ENCODE measurements around the gene HORMAD1. TPM values are rescaled to one million over a fixed set of nuclear protein-coding genes. Genes with fewer than 3 reads are reported as not detected.

The HORMAD1 gene
- total and polyA plus RNA-seq, 2 of the 13 experiments (the other 11 are each of a cell fraction or from before 2014, with no cell fraction given), result not detected

DNA sequence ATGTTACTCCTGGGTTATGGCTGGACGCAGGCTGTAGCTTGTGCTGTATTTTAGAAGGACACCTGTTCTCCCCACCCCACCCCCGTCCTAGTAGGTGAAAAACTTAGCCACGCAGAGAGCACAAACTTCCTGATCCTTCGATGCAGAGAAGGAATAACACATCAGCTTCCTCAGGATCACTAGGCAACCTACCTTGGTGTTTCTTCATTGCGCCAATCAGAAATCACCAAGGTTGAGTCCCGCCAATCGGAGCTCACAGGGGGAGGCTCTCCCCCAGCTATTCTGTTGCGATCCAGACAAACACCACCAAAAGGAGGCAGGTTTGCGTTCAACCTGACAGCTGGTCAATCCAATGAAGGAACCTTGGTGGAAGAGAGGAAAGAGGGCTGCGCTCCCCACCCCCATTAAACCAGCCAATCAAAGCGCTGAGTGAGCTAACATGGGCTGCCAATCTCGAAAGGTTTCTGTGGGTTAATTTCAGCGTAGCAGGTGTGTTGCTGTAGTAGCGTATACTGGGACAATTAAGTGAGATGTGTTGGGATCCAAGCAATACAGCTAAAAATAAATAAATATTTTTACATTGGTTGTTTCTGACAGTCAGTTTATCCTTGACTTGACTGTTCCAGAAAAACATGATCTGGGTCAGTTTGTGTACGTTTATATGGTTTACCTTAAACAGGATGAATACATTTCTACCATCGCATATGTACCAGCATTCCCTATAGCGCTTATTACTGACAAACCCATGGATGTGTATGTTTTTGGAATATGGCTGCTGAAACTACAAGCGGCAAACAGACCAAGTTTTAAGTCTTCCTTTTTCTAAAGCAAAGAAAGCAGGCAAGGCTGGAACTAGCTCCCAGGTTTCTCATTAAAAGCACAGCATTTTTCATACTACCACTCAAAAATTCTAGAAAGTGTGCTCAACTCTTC, 23.4 kb downstream of the HORMAD1 start, which contains the start of gene GOLPH3L (continued):
- TF ChIP-seq, protein P1, sequence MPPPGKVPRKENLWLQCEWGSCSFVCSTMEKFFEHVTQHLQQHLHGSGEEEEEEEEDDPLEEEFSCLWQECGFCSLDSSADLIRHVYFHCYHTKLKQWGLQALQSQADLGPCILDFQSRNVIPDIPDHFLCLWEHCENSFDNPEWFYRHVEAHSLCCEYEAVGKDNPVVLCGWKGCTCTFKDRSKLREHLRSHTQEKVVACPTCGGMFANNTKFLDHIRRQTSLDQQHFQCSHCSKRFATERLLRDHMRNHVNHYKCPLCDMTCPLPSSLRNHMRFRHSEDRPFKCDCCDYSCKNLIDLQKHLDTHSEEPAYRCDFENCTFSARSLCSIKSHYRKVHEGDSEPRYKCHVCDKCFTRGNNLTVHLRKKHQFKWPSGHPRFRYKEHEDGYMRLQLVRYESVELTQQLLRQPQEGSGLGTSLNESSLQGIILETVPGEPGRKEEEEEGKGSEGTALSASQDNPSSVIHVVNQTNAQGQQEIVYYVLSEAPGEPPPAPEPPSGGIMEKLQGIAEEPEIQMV (CRISPR knock-in tag; IDR thresholded peaks at IDR 0.05; ENCODE audit: low read depth), result no peak
- no peak for TF ChIP-seq CBX1 (IDR thresholded peaks at IDR 0.05; ENCODE audit: low read depth)
- no peak for TF ChIP-seq RELA (CRISPR knock-in tag; IDR thresholded peaks at IDR 0.05)
- TF ChIP-seq, protein P2, sequence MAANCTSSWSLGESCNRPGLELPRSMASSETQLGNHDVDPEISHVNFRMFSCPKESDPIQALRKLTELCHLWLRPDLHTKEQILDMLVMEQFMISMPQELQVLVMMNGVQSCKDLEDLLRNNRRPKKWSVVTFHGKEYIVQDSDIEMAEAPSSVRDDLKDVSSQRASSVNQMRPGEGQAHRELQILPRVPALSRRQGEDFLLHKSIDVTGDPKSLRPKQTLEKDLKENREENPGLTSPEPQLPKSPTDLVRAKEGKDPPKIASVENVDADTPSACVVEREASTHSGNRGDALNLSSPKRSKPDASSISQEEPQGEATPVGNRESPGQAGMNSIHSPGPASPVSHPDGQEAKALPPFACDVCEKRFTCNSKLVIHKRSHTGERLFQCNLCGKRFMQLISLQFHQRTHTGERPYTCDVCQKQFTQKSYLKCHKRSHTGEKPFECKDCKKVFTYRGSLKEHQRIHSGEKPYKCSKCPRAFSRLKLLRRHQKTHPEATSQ (CRISPR knock-in tag; IDR thresholded peaks at IDR 0.05; ENCODE audit: borderline replicate concordance), result no peak
- no peak for TF ChIP-seq SMARCE1 (IDR thresholded peaks at IDR 0.05; ENCODE audit: borderline replicate concordance)
- TF ChIP-seq, protein P3, sequence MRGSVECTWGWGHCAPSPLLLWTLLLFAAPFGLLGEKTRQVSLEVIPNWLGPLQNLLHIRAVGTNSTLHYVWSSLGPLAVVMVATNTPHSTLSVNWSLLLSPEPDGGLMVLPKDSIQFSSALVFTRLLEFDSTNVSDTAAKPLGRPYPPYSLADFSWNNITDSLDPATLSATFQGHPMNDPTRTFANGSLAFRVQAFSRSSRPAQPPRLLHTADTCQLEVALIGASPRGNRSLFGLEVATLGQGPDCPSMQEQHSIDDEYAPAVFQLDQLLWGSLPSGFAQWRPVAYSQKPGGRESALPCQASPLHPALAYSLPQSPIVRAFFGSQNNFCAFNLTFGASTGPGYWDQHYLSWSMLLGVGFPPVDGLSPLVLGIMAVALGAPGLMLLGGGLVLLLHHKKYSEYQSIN (CRISPR knock-in tag; IDR thresholded peaks at IDR 0.05; ENCODE audit: borderline replicate concordance), result no peak
- TF ChIP-seq, protein P4, sequence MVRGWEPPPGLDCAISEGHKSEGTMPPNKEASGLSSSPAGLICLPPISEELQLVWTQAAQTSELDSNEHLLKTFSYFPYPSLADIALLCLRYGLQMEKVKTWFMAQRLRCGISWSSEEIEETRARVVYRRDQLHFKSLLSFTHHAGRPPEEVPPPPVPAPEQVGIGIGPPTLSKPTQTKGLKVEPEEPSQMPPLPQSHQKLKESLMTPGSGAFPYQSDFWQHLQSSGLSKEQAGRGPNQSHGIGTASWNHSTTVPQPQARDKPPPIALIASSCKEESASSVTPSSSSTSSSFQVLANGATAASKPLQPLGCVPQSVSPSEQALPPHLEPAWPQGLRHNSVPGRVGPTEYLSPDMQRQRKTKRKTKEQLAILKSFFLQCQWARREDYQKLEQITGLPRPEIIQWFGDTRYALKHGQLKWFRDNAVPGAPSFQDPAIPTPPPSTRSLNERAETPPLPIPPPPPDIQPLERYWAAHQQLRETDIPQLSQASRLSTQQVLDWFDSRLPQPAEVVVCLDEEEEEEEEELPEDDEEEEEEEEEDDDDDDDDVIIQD (CRISPR knock-in tag; IDR thresholded peaks at IDR 0.05; ENCODE audit: low read depth), result peak; percentile 87; the same call in 1 of the 2 replicates
- TF ChIP-seq, protein P5, sequence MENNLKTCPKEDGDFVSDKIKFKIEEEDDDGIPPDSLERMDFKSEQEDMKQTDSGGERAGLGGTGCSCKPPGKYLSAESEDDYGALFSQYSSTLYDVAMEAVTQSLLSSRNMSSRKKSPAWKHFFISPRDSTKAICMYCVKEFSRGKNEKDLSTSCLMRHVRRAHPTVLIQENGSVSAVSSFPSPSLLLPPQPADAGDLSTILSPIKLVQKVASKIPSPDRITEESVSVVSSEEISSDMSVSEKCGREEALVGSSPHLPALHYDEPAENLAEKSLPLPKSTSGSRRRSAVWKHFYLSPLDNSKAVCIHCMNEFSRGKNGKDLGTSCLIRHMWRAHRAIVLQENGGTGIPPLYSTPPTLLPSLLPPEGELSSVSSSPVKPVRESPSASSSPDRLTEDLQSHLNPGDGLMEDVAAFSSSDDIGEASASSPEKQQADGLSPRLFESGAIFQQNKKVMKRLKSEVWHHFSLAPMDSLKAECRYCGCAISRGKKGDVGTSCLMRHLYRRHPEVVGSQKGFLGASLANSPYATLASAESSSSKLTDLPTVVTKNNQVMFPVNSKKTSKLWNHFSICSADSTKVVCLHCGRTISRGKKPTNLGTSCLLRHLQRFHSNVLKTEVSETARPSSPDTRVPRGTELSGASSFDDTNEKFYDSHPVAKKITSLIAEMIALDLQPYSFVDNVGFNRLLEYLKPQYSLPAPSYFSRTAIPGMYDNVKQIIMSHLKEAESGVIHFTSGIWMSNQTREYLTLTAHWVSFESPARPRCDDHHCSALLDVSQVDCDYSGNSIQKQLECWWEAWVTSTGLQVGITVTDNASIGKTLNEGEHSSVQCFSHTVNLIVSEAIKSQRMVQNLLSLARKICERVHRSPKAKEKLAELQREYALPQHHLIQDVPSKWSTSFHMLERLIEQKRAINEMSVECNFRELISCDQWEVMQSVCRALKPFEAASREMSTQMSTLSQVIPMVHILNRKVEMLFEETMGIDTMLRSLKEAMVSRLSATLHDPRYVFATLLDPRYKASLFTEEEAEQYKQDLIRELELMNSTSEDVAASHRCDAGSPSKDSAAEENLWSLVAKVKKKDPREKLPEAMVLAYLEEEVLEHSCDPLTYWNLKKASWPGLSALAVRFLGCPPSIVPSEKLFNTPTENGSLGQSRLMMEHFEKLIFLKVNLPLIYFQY (CRISPR knock-in tag; IDR thresholded peaks at IDR 0.05; ENCODE audit: borderline replicate concordance), result 0 out of 2 replicates have a peak, but pooled peaks have one; percentile 18
- TF ChIP-seq, protein P6, sequence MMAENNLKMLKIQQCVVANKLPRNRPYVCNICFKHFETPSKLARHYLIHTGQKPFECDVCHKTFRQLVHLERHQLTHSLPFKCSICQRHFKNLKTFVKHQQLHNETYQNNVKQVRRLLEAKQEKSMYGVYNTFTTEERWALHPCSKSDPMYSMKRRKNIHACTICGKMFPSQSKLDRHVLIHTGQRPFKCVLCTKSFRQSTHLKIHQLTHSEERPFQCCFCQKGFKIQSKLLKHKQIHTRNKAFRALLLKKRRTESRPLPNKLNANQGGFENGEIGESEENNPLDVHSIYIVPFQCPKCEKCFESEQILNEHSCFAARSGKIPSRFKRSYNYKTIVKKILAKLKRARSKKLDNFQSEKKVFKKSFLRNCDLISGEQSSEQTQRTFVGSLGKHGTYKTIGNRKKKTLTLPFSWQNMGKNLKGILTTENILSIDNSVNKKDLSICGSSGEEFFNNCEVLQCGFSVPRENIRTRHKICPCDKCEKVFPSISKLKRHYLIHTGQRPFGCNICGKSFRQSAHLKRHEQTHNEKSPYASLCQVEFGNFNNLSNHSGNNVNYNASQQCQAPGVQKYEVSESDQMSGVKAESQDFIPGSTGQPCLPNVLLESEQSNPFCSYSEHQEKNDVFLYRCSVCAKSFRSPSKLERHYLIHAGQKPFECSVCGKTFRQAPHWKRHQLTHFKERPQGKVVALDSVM (CRISPR knock-in tag; IDR thresholded peaks at IDR 0.05), result no peak
- no peak for TF ChIP-seq NFE2L1 (CRISPR knock-in tag; IDR thresholded peaks at IDR 0.05; ENCODE audit: borderline replicate concordance)
- TF ChIP-seq MTF2 (CRISPR knock-in tag; IDR thresholded peaks at IDR 0.05; ENCODE audit: borderline replicate concordance), result no peak
- TF ChIP-seq, protein P7, sequence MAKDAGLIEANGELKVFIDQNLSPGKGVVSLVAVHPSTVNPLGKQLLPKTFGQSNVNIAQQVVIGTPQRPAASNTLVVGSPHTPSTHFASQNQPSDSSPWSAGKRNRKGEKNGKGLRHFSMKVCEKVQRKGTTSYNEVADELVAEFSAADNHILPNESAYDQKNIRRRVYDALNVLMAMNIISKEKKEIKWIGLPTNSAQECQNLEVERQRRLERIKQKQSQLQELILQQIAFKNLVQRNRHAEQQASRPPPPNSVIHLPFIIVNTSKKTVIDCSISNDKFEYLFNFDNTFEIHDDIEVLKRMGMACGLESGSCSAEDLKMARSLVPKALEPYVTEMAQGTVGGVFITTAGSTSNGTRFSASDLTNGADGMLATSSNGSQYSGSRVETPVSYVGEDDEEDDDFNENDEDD (CRISPR knock-in tag; IDR thresholded peaks at IDR 0.05; ENCODE audit: borderline replicate concordance), result peak; percentile 12; the same call in 1 of the 2 replicates

Data from HepG2 (cell line).